Coronary artery (tissue), 2 donors: Measurements from ENCODE around the gene MED17.

Experiments
- DNase-seq: peaks from one replicate; pipeline ENCODE4 v3.0.0-alpha.2; 2017; ENCODE audit warnings: low spot score
- H3K27ac ChIP-seq, 2 donors: fragments of 200-600 bp; sonication (generic); one replicate each; pipeline ENCODE4 v1.5.1; 2016 to 2019
- H3K4me3 ChIP-seq: fragments of 200-600 bp; sonication (generic); 2 replicates; pipeline ENCODE4 v1.5.1; 2016; ENCODE audit warnings: mild to moderate bottlenecking, moderate library complexity
- TF ChIP-seq, protein P1 (sequence below): fragments of 200-600 bp; sonication (generic); IDR thresholded peaks from one replicate; pipeline ENCODE4 v1.5.1; 2019; ENCODE audit warnings: antibody characterized with exemption

Gene MED17

DNA sequence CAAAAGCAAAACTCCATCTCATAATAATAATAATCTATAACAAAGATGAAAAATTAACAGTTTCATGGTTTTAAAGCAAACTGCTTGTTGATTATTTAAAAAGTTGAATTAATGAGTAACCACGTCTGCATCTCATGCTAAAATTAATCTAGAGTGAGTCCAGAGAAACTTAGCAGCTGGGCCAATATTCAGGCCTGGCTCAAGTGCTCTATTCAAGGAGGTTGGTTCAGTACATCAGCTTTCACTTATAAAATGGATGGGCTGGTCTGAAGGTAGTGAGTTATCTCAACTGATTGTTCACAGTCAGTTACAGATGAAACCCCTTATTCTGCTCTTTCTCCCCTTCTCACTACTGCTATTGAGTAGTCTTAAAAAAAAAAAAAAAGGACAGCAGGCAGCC is 43.3 kb downstream of the MED17 start:
- no peak for DNase-seq
- TF ChIP-seq, protein P1, sequence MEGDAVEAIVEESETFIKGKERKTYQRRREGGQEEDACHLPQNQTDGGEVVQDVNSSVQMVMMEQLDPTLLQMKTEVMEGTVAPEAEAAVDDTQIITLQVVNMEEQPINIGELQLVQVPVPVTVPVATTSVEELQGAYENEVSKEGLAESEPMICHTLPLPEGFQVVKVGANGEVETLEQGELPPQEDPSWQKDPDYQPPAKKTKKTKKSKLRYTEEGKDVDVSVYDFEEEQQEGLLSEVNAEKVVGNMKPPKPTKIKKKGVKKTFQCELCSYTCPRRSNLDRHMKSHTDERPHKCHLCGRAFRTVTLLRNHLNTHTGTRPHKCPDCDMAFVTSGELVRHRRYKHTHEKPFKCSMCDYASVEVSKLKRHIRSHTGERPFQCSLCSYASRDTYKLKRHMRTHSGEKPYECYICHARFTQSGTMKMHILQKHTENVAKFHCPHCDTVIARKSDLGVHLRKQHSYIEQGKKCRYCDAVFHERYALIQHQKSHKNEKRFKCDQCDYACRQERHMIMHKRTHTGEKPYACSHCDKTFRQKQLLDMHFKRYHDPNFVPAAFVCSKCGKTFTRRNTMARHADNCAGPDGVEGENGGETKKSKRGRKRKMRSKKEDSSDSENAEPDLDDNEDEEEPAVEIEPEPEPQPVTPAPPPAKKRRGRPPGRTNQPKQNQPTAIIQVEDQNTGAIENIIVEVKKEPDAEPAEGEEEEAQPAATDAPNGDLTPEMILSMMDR, result no peak
- Histone ChIP-seq H3K4me3 (no peak overlapping the region), H3K27ac (no peak overlapping the region)

DNA sequence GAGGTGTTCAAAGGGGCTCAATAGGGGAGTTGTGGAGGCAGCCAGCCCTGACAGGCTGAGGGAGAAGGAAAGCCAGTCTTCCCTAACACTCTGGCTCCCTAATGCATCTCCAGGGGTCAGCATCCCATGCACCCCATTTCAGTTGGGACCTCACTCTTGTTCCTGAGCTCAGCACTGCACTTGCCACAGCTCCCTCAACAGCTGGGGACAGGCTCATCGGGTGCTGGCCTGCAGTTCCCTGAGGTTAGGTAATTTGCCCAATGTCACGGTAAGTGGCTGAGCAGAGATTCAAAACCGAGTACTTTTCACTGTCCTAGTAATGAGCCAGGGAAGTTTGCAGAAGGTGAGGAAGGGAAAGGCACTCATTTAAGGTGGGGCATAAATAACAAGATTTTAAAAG is 45.5 kb downstream of the MED17 start:
- Histone ChIP-seq H3K27ac (no peak overlapping the region), H3K4me3 (no peak overlapping the region)
- TF ChIP-seq, protein P1, result no peak
- DNase-seq, result no peak

DNA sequence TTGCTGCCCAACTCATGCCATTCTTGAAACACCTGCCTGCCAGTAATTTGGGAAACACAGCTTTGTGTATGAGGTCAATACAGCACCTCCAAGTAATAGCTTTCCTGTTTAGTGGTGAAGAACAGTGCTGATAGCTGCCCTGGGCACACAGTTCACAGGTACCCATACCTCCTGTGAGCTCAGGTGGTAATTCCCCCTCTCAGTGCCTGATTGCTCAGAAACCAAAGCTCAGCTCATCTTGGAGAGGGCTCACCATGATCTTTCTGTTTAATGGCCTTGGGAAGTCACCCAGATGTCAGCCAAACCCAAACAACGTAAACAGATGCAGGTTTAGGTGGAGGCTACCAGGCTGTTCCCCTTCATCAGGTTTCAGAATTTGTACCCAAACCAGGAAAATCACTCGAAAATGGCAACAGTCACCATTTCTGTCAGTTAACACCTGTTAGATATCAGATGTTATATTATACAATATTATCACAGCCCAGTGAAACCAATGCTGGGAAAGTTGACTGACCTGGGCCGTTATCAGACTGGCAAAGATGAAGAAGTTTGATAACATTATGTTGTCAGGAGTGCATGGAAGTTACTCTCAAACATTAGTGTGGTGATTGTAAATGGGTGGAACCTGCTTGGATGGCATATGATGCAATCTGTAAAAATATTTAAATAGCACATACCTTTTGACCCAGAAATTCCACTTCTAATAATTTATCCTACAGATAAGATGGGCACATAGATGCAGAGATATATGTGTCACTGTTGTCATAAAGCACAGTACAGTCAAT is 47.5 kb downstream of the MED17 start:
- no peak for DNase-seq
- no peak overlapping the region for H3K27ac ChIP-seq
- no peak overlapping the region for H3K4me3 ChIP-seq
- TF ChIP-seq, protein P1, result no peak

DNA sequence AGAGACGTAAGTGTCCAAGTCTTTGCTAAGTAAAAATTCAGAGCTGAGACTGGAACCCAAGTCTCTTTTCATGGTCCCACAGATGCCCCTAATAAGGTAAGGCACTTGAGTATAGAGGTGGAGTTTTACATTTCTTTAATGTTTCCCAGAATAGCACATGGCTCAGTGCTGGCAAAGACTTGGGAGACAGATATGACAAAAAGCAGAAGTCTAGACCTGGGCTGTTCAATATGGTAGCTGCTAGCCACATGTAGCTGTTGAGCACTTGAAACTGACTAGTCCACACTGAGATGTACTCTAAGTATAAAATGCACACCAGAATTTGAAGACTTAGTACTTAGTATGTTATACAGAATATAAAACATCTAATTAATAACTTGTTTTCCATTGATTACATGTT is 48.7 kb downstream of the MED17 start:
- no peak overlapping the region for H3K27ac ChIP-seq
- no peak overlapping the region for H3K4me3 ChIP-seq
- DNase-seq, result no peak
- TF ChIP-seq, protein P1, result no peak

DNA sequence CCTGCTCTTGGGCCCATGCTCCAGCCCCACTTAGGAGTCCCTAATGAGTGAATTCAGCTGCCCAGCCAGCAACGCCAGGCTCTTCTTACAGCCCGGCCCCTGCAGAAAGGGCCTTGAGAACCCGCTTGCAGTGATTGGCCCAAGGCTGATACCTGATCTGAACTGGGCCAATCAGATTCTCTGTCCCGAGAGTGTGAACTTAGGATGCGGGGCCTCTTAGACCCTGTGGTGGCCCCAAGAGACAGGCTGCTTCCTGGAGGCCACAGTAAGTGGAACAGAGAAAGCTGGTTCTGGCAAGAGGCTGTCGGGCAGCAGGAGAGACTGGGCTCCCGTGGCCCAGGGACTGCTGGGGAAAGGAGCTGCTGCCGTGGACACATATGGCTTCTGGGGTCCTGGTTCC is 54.9 kb downstream of the MED17 start:
- TF ChIP-seq, protein P1, result no peak
- Histone ChIP-seq H3K27ac (no peak overlapping the region), H3K4me3 (no peak overlapping the region)
- no peak for DNase-seq

DNA sequence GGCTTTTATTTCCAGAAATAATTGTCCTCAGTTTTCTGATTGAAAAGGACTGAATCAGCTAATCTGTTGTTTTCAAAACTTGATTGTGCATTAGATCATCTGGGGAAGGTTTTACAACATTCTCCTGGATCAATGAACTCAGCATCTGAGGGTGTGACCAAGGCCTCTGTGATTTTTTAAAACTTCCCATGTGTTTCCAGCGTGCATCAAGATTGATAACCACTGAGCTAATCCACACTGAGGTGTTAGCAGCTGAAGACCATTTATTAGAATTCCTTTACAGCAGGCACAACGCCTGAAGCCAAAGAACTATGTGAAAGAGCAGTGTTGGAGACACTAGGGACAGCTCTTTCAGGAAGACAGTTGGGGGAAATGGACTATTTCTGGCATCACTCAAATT is 56.1 kb downstream of the MED17 start:
- DNase-seq, result no peak
- H3K27ac ChIP-seq, result no peak overlapping the region
- no peak overlapping the region for H3K4me3 ChIP-seq
- TF ChIP-seq, protein P1, result no peak

DNA sequence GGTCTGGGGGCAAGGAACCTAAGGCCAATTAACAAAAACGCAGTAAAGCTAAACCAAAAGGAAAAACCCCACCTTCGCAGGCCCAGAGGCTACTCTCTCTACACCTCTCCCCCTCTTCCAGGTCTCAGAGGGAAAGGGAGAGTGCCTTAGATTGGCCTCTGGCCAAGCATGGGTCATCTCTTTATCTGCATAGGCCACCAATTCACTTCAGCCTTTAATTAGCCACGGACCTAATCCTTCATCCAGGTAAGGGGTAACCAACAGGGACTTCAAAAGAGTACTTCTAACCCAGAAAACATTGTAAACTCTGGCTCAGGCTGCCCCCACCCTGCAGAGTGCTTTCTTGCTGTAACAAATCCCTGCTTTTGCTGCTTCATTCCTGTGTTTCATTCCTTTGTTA is 56.9 kb downstream of the MED17 start:
- Histone ChIP-seq H3K27ac (no peak overlapping the region), H3K4me3 (no peak overlapping the region)
- no peak for DNase-seq
- TF ChIP-seq, protein P1, result no peak
